Uterus (tissue), 2 donors: ENCODE measurements around the gene ZNF609.

Source experiments
- POLR2A ChIP-seq, 2 donors: fragments of 450-650 bp; IDR thresholded peaks; one replicate each; pipeline ENCODE4 v1.6.1; 2016; ENCODE audit warnings: antibody characterized with exemption in 2 of 2, mild to moderate bottlenecking in 1 of 2, moderate library complexity in 1 of 2
- TF ChIP-seq, protein P1 (sequence below), 4 experiments: fragments of 200-600 bp in 2 of 4; fragments of 450-650 bp in 2 of 4; sonication (generic) in 2 of 4; IDR thresholded peaks; one replicate each; pipeline ENCODE4 v1.5.1; 2016 to 2019; ENCODE audit warnings: antibody characterized with exemption in 4 of 4, mild to moderate bottlenecking in 2 of 4, moderate library complexity in 1 of 4

DNA sequence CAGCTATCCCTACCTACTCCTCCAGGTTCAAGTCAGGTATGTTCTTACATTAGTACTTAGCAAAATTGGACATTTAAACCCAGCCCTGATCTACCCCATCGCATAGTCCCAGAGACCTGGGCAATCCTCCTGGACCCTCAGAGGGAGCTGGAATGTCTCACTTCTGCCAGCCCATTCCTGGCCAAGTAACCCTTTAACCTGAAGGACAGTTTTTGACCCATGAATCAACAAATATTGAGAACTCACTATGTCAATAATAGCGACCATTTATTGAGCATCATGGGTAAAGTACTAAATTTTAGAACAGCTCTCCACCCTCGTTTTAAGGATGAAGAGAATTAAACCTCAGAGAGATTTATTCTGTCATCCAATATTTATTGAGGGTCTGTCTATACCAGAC, 244.6 kb downstream of the ZNF609 start:
- no peak for TF ChIP-seq POLR2A (IDR thresholded peaks at IDR 0.05)
- TF ChIP-seq, protein P1, sequence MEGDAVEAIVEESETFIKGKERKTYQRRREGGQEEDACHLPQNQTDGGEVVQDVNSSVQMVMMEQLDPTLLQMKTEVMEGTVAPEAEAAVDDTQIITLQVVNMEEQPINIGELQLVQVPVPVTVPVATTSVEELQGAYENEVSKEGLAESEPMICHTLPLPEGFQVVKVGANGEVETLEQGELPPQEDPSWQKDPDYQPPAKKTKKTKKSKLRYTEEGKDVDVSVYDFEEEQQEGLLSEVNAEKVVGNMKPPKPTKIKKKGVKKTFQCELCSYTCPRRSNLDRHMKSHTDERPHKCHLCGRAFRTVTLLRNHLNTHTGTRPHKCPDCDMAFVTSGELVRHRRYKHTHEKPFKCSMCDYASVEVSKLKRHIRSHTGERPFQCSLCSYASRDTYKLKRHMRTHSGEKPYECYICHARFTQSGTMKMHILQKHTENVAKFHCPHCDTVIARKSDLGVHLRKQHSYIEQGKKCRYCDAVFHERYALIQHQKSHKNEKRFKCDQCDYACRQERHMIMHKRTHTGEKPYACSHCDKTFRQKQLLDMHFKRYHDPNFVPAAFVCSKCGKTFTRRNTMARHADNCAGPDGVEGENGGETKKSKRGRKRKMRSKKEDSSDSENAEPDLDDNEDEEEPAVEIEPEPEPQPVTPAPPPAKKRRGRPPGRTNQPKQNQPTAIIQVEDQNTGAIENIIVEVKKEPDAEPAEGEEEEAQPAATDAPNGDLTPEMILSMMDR (IDR thresholded peaks at IDR 0.05): no peak
